ENCODE measurements around the gene FBF1.

DNA sequence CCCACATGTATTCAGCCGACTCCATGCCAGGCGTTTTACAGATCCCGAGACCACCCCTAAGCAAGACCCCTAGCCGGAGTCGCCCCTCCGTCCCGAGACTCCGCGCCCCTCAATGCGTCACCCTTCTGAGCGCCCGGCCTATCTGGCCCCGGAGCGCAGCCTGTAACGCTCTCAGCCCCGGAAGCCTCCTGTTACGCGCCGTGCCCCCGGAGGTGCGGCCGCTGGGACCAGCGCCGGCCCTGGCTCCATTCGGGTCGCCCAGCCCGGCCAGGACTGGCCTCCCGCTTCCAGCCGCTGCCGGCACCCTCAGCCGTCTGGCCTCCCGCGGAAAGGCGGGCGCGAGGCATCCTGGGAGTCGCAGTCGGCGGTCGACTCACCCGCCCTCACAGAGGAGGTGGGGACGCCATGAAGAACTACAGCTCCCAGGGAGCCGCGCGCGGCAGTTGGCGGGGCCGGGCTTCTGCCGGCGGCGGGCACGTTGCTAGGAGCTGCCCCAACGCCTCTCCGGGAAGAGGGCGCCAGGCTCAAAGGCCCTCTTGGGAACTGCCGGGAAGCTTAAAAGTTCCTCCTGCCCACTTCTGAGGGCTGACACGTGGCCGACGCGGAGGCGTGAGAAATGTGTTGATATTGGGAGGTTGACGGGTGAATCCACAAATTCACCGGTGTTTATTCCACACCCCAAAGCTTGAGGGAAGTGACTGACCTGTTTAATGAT, at the start of gene FBF1:
- TF ChIP-seq REPIN1 (tag by site-specific recombination; IDR thresholded peaks at IDR 0.05; ENCODE audit: low read depth) (0 out of 2 replicates have a peak, but pooled peaks have one; percentile 27), ZNF777 (tag by site-specific recombination; IDR thresholded peaks at IDR 0.05; ENCODE audit: borderline replicate concordance) (no peak), REST (tag by site-specific recombination; IDR thresholded peaks at IDR 0.05) (no peak), ZNF654 (tag by site-specific recombination; IDR thresholded peaks at IDR 0.05; ENCODE audit: low read depth) (no peak), ZNF707 (tag by site-specific recombination; IDR thresholded peaks at IDR 0.05) (no peak), ZNF776 (tag by site-specific recombination; IDR thresholded peaks at IDR 0.05; ENCODE audit: borderline replicate concordance) (no peak), ZNF433 (tag by site-specific recombination; IDR thresholded peaks at IDR 0.05; ENCODE audit: low read depth) (no peak), ZNF792 (tag by site-specific recombination; IDR thresholded peaks at IDR 0.05) (no peak), MYNN (tag by site-specific recombination; IDR thresholded peaks at IDR 0.05; ENCODE audit: borderline replicate concordance) (peak; percentile 81), ZNF701 (tag by site-specific recombination; IDR thresholded peaks at IDR 0.05) (no peak), ZNF518A (tag by site-specific recombination; conservative IDR thresholded peaks at IDR 0.05; ENCODE audit: low read depth) (no peak), ZNF19 (tag by site-specific recombination; IDR thresholded peaks at IDR 0.05; ENCODE audit: low read depth) (no peak)
- TF ChIP-seq, protein P1, sequence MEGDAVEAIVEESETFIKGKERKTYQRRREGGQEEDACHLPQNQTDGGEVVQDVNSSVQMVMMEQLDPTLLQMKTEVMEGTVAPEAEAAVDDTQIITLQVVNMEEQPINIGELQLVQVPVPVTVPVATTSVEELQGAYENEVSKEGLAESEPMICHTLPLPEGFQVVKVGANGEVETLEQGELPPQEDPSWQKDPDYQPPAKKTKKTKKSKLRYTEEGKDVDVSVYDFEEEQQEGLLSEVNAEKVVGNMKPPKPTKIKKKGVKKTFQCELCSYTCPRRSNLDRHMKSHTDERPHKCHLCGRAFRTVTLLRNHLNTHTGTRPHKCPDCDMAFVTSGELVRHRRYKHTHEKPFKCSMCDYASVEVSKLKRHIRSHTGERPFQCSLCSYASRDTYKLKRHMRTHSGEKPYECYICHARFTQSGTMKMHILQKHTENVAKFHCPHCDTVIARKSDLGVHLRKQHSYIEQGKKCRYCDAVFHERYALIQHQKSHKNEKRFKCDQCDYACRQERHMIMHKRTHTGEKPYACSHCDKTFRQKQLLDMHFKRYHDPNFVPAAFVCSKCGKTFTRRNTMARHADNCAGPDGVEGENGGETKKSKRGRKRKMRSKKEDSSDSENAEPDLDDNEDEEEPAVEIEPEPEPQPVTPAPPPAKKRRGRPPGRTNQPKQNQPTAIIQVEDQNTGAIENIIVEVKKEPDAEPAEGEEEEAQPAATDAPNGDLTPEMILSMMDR (tag by site-specific recombination; IDR thresholded peaks at IDR 0.05) = peak; percentile 52; the same call in 1 of the 2 replicates
- TF ChIP-seq, protein P2, sequence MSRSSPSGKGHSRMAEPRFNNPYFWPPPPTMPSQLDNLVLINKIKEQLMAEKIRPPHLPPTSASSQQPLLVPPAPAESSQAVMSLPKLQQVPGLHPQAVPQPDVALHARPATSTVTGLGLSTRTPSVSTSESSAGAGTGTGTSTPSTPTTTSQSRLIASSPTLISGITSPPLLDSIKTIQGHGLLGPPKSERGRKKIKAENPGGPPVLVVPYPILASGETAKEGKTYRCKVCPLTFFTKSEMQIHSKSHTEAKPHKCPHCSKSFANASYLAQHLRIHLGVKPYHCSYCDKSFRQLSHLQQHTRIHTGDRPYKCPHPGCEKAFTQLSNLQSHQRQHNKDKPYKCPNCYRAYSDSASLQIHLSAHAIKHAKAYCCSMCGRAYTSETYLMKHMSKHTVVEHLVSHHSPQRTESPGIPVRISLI (tag by site-specific recombination; IDR thresholded peaks at IDR 0.05) = no peak

Measured in HEK293 (cell line).